Activated naive CD8-positive, alpha-beta T cell treated with anti-CD3 and anti-CD28 coated beads, Interleukin-2, amount 50 U/mL, for 16 hours (primary cell): ENCODE data around the gene ROR1.

Source experiments
- DNase-seq: peaks from one replicate; pipeline ENCODE4 v3.0.0-alpha.2; 2020; ENCODE audit warnings: low read depth, low spot score

Gene ROR1

DNA sequence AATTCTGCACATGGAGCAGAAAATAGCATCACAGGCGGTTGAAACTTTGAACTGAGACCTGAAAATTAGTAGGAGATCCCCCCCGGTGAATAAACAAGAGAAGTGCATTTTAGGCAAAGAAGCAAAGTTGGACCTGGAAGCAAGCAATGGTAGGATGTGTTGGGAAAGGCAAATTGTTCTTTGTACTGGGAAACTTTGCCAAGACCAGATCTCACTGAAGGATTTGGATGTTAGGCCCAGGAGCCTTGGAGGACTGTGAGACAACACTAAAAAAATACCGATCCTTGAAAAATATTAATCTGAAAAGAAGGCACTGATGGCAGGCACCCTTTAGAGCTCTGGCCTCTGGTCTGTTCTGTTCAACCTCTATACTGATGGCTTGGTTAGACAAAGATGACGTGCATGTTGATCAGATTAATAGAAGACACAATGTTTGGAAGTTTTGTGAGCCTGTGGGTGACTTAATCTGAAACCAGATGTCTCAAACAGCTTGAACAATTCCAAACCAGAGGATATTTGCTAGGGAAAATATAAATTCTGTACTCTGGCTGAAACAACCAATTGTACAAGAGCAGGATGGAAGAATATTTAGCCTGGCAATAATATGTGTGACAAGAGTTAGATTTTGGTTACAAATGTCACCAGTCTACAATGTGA, 108.4 kb downstream of the ROR1 start:
- no peak for DNase-seq

DNA sequence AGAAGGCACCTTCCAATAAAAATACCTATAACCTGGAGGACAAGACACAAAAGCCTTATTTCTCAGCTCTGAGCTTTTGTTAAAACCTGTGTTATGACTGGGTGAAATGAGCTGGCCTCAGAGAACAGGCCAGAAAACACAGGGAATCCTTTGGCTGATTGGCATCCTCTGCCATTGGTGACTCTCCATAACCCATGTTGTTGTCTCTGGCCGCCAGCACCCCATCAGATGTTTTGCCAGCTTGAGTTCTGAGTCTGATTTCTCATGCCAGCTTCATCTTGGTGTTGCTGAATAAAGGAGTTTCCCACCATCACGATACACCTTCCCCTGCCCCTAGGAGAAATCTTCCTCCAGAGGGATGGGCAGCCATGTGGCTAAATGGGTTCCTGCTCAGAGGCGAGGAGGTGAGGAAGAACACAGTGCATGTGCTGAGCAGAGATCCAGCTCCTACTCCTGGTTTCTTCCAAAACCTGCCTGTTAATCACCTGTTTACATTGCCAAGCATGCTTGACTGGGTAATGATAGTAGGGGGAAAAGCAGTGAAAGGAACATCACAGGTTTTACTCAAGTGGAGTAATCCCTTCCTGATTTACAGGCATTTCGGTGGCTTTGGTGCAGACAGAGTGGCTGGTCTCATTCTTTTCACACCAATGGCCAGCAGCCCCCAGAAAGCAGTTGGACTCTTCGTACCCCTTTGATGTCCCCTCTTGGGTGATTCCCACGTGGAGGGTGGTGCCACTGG, 109.8 kb downstream of the ROR1 start:
- DNase-seq = no peak

DNA sequence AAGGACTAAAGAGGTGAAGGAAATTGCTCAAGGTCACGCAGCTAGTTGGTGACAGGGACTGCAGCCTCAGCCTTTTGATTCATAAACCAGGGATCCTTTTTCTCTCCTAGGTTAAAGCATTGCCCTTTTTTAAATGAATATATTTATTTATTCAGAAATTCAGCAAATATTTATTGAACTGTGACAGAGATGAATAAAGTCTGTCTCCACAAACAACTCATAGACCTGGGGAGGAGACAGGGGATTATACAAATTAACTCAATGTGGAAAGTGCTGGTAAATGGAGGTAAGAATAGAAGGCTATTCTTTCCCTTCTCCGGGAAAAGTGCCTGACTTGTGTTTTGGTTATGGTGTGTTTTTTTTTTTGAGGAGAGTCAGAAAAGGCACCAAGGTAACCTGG, 110.7 kb downstream of the ROR1 start:
- no peak for DNase-seq

DNA sequence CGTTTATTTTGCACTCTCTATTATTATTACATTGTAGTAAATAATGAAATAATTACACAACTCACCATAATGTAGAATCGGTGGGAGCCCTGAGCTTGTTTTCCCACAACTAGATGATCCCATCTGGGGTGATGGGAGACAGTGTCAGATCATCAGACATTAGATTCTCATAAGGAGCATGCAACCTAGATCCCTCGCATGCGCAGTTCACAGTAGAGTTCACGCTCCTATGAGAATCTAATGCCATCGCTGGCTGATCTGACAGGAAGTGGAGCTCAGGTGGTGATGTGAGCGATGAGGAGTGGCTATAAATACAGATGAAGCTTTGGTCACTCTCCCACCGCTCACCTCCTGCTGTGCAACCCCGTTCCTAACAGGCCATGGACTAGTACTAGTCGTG, 112.1 kb downstream of the ROR1 start:
- DNase-seq = no peak

DNA sequence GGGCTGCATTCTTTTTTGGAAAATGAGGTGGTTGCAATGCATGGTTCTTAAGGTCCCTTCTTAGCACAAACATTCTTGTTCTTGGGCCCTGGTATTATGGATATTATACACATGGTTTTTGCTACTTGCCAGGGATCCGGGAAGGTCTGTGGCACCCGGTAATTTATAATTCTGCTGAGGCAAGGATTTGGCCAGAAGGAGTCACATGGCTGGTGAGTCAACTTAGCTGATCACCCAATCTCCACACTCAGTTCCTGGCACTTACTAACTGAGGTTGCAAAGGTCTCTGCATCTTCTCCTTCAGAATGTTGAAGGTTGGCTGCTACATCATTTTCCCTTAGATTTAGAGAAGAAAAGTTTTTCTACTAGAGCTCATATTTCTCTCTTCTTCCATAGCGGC, 112.5 kb downstream of the ROR1 start:
- DNase-seq = no peak

DNA sequence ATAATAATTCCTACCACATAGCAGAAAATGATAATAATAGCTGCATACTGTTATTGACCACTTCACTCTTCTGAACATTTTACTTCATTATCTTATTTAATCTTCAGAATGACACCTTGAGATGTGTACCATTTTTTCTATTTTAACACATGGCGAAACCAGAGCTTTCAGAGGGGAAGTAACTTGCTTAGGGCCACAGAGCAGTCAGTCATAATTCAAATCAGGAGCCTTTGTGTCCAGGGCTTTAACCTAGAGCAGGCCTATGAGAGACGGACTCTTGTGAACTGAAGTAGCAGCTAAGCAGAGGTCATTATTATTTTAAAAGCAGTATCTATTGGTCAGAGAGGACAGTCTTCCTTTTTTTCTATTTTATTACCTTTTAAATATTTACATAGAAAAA, 114.0 kb downstream of the ROR1 start:
- no peak for DNase-seq

DNA sequence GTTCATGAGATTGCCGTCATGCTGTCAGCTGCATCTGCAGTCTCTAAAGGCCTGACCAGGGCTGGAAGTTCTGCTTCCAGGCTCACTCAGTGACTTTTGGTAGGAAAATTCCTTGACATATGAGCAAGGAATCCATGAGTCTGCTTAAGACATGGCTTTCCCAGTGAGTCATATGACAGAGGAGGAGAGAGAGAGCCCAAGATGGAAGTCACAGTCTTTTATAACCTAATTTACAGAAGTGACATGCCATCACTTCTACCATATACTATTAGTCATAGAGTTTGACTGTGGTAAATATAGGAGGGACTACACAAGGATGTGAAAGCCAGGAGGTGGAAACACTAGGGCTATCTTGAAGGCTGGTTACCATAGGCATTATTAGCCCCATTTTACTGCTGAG, 115.2 kb downstream of the ROR1 start:
- no peak for DNase-seq

DNA sequence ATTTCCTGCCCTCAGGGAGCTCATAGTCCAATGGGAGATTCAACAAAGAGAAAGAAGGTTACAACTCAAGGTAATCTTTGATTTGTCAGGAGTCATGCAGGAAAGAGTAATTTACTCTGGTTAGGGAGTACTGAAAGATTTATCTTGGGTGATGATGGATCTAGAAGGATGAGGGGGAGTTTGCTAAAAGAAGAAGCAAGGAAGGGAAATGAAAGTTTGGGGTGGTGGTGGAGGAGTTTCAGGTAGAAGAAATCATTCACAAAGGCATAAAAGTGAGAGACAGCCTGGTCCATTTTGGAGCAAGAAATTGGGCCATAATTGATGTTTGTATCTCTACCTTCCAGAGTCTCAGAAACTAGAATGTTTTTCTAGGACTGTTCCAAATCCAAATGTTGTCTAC, 116.7 kb downstream of the ROR1 start:
- no peak for DNase-seq

DNA sequence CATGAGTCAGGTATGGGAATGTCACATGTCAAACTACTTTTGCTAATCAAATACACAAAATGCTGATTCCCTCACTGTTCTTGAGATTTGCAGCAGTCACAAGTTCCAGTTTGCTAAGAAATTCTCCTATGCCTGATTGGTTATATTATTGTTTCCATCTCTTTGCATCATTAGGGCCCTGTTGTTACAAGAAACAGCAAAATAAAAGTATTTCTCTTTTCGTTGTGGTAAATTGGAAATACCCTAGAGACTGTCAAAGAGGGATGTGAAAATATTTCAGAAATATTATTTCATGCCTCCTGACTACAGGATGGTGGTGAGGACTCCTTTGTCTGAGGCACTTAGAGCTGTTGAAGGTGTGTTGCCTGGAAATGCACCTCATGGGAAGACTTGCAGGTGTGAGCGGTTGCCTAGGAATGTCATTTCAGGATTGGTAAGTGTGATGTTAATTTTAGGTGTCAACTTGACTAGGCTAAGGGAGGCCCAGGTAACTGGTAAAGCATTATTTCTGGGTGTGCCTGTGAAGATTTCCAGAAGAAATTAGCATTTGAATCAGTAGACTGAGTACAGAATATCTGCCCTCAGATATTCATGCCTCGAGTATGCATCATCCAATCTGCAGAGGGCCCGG, 117.4 kb downstream of the ROR1 start:
- DNase-seq = no peak

DNA sequence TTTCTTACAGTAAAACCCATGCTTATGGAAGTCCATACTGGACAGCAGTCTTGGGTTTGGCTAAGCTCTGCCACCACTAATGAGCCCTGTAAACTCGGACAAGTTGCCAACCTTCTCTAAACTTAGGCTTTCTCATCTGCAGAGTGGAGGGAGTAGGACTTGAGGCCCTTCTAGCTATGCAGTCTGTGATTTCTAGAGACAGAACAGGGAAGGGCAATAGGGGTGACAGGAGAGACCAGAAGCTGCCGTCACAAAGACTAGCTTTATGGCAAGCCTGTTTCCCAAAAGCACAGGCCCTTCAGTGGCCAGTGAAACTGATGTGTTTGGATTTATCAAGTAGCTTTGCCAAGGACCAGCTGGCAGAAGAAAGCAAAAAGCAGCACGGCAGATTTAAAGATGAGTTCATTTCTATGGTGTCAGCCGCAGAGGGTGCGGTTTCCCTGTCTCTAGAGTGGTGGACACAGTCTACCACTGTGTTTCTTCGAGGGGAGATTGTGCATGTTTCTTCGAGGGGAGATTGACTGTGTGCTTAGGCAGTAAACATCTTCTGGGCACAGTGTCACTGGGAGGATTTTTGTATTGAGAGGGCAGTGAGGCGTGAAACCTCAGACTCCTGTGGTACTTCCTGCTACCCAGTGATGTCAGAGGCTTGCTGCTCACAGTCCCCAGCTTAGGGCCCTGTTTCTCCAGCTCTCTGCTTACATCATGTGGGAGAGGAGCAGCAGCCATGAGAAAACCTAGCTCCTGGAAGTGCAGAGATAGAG, 119.0 kb downstream of the ROR1 start:
- DNase-seq = no peak

DNA sequence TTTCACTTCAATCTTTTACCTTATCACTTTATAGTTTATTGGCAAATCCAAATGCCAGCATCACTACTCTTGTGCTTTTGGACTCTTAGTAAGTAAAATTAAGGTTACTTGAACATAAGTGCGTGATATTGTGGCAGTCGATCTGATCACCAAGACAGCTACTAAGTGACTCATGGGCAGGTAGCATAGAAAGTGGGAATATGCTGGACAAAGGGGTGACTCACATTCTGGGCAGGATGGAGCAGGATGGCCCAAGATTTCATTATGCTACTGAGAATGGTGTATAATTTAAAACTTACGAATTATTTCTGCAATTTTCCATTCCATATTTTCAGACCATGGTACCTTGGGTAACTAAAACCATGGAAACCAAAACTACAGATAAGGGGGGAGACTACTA, 120.2 kb downstream of the ROR1 start:
- DNase-seq = no peak

DNA sequence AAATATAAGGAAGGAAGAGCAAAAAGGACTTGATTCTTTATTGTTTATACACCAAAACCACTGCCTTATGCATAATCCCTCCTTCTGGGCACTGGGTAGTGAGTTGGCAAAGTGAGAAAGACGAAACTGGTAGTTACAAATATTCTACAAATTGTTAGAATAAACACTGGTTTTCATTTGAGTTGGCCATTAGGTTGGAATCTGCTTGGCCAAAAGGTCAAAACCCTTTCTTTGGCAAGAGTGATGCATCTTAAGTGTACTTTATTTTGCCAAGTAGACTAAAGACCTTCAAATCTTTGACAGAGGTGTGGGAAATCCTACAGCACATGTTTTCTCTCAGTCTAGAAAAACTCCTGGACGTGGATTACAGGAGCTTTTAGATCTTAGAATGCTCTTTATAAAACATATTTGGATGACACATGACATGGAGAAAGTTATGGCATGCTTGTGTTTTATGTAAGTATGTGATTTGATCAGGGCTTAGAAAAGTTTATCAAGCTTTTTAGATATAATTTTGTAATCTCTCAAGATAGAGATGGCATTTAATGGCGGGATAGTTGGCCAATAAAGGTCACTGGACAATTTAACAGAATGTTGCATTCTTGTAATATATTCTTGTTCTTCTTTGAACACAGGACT, 120.9 kb downstream of the ROR1 start:
- DNase-seq = no peak

DNA sequence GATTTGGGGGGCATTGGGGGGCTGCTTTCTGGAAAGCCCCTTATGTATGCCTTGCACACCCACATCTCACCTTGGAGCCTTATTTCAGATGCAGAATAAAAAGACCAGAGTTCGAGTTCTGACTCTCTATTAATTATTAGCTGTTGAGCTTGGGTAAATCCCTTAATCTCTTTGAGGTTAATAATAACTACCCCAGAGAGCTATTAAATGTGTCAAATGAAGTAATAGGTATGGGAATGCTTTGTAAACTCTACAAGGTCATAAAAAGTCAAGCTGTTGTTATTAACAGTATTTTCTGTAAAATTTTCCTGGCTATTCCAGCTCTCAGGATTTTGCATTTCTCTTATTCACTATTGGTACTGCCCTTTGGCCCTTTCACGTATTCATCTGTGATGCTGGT, 122.9 kb downstream of the ROR1 start:
- no peak for DNase-seq

DNA sequence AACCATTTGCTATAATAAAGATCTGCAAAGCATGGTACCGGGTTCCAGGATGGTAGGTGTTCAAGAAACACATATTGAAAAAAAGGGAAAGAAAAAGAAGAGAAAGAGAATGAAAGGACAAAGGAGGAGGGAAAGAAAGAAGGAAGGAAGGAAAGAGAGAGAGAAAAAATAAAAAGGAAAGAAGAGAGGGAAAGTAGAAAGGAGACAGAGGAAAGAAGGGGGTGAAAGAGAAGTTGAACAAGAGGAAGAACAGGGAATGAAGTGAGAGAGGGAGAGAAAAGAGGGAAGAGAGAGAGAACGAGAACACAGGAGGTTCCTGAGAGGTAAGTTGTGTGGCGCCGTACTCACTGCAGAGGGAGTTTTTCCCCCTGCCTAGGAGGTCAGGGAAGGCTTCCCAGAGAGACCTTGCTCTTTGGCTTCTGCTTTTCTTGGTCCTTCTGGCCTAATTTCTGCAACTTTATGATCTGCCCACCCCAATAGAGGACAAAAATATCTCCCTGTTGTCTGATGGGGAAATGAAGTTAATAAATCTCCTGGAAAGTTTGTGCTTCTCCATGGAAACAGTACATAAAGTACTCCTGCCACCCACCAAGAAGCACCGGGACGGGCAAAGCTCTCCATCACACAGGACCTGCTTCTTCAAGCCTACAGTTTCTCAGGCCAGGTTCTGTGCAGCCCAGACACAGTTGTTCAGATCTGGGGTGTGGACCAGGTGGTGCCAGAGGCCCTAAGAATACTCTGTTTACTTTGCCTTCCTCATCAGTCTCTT, 124.8 kb downstream of the ROR1 start:
- DNase-seq = no peak

DNA sequence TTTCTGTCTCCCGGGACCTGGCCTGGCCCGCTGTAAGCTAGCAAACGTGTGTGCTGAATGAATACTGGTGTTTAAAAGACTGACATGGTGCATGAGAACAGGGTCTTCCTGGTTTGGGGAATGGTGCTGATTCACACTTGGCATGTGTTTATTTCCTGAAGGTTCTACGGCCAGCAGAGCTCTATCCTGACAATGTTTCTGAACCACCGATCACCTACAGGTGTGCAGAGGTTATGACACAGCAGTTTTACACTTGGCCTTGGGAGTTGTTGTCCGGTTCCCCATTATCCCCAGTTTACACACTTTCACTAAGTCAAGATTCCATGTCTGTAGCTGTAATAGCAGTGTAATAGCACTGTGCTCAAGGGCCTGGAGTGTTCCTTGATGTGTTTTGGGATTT, 127.3 kb downstream of the ROR1 start:
- no peak for DNase-seq

DNA sequence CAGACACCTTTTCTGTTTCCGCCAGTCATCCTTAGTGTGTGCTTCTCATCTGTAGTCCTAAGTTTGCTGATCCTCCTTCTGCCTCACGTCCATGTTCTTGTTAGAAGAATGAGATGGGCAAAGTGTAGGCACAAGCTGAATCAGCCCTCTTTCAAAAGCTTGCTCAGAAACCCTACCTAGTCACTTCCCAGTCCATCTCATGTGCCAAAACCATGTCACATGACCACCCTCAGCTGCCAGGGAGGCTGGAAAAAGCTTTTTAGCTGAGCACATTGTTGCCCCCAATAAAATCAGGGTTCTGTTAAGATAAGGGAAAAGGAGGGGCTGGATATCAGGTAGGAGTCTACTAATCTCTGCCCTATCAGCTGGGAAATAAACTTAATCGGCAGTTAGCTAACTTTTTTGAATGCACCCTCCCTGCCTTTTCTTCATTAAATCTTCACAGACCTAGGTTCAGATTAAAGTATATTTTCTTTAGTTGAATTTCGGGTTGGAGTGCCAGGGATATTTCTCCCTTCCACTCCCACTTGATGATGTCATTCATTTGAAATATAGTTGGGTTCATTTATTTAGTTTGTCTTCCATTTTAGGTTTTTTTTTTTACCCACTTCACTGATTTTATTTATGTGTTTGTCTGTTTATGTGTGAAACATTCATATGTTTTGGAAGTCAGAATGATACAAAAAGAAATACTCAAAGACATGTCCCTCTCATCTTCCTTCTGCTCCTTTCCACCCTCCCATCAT, 129.2 kb downstream of the ROR1 start:
- DNase-seq = no peak

DNA sequence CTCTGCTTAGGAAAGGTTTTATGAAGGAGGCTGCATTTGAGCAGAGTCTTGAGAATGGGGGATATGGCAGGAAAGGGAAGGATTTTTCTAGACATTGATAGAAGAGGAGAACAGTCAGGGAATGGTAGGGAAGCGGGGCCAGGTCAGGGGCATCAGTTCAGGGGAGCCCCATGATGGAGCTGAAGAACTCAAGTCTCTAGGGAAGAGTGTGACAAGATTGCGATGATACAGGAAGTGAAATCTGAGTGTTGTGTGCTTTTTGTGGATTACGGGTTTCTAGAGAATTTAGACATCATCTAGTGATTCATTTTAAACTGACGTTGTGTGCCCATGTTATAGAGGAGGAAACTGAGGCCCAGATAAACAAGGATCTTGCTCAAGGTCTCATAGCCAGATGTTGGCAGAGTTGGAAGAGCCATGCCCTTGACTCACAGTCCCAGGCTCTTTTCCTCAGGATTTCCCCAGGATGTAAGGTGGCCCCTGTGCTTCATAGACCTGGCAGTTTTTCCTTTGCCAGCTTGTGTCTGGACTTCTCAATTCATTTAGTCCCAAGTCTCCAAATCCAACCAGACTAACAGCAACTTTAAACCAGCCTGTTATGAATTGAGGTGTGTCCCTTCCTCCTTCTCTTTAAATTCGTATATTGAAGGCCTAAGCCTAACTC, 130.3 kb downstream of the ROR1 start:
- DNase-seq = no peak

DNA sequence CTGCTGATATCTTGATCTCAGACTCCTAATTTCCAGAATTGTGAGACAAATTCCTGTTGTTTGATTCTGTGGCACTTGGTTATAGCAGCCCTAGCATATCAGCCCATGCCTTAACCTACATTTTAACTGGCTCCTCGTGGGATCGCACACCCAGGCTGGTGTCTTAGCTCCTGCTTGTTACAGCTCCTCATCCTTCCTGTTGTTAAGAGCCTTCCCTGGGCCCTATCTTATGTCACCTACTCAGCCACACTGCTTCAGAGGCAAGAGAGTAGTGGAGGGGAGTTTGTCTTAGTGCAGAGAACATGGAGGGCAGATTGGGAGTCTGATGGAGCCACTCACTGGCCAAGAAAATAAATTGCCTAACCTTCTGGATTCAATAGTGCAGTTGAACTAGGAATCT, 131.0 kb downstream of the ROR1 start:
- DNase-seq = no peak

DNA sequence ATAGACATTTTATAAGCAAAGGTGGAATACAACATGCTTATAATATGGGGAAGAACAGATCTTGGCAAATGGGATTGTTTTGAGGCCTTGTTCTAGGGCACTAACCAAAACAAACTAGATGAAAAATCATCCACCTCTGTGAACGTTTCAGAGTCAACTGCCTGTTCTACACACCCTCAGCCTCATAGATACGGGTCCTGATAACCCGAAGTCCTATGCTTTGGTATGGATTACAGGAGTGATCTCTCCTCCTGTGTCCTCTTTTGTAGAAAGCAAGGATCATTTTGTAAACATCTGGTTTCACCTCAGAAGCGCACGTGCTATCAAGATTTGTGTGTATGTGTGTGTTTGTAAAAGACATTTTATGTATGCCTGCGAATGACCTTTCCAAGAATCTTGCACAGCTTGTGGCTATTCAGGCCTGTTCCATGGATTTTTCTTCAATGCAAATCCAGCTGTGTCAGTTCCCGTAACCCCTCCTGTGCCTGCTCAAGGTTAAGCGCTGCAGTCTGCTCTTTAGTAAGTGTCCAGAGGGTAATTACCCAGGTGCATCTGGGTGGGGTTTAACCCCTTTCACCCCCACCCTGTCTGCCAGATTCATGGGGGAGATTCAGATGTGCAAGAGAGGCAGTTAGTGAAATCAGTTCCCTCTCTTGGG, 132.4 kb downstream of the ROR1 start:
- no peak for DNase-seq
